ENCODE data around the gene ME1. TPM values are rescaled to one million over a fixed set of nuclear protein-coding genes. Genes with fewer than 3 reads are reported as not detected.
A peak's percentile ranks its signal among the peaks of the same experiment; 100 is the strongest.

ME1 gene
- total and polyA plus RNA-seq, 9 donors: 1.4 to 2.5 (median 1.9) TPM

DNA sequence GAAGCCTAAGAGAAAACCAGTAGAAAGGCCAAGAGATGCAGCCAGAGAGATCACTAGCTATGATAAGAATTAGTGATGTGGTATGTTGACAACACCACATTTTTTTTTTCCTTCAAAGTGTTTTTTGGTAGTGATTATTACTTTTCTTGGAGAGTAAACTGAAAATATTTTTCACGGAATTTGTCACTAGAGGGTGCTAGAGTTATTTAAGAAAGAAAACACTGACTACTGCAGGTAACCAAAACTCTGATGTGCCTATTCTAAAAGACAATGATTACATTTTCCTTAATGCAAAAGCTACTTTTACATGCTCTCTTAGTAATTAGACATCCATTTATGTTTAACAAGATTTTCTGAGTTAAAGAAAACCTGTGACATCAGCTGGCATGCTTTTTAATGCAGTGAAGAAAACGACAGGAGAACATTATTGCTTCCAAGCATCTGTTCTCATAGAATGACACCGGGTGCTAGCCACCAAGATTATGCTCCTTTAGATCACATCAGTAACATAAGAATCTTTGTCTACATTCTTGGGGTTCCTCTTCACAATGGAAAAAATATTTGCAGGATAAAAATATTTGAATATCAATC is 208.9 kb downstream of the ME1 start:
- no peaks in the 10 kb centered on the region for H3K27me3 ChIP-seq (ENCODE audit: control insufficient read depth, insufficient read depth, low read length)
- no peak overlapping the region for H3K27ac ChIP-seq (ENCODE audit: low read length)
- no CpG with 5 or more reads among the region's 3 CpGs for WGBS (ENCODE audit: insufficient coverage)
- no peaks in the 10 kb centered on the region for H3K36me3 ChIP-seq (ENCODE audit: control insufficient read depth, insufficient read depth, low read length)
- no peaks in the 10 kb centered on the region for H3K9me3 ChIP-seq (replicated peaks; ENCODE audit: control insufficient read depth, low read depth, low read length)
- no peak overlapping the region for H3K4me3 ChIP-seq (ENCODE audit: low read length)
- peak; percentile 67 for DNase-seq
- H3K4me1 ChIP-seq (ENCODE audit: control insufficient read depth, insufficient read depth, low read length): no peaks in the 10 kb centered on the region

DNA sequence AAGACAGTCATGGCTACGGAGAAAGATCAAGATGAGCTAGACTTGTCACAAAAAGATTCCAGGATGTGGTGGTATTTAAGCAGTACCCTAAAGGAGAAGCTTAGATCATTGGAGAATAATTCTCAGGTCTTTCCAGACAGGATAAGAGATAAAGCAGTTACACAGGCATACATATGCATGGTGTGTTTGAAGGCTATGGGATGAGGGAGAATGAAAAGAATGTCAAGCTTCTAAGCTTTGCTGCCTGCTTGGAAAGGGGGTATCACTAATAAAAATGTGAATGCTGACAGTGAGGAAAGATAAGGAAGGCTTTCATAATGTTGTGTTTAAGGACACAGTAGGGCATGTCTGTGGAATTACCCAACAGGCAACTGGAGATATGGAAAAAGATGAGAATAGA is 209.6 kb downstream of the ME1 start:
- WGBS (ENCODE audit: insufficient coverage): no CpG with 5 or more reads among the region's 1 CpG
- no peak for DNase-seq

DNA sequence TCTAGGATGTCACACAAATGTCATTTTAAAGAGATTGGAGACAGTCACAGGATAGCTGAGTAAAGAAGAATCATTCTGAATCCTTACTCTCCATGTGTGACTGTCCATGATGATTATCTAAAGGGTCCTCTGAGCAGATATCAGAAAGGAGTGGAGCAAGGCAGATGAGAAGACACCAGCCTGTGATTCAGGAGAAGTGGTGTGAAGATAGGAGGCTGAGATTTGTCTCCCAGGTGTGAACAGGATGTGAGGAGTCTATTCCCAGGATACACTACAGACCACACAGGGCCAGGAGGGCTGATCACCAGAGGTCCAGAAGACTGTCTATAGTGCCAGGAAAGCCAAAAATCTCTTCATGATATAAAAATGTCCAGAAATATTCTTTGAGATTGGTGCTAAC is 210.7 kb downstream of the ME1 start:
- Histone ChIP-seq H3K4me1 (ENCODE audit: control insufficient read depth, insufficient read depth, low read length) (no peaks in the 10 kb centered on the region), H3K27ac (ENCODE audit: low read length) (no peak overlapping the region), H3K4me3 (ENCODE audit: low read length) (no peak overlapping the region), H3K36me3 (ENCODE audit: control insufficient read depth, insufficient read depth, low read length) (no peaks in the 10 kb centered on the region), H3K9me3 (replicated peaks; ENCODE audit: control insufficient read depth, low read depth, low read length) (no peaks in the 10 kb centered on the region), H3K27me3 (ENCODE audit: control insufficient read depth, insufficient read depth, low read length) (no peaks in the 10 kb centered on the region)
- DNase-seq: no peak

More for the DNA sequence above, 209.6 kb downstream of the ME1 start:
- Histone ChIP-seq H3K4me1 (ENCODE audit: control insufficient read depth, insufficient read depth, low read length) (no peaks in the 10 kb centered on the region), H3K27me3 (ENCODE audit: control insufficient read depth, insufficient read depth, low read length) (no peaks in the 10 kb centered on the region), H3K4me3 (ENCODE audit: low read length) (no peak overlapping the region), H3K9me3 (replicated peaks; ENCODE audit: control insufficient read depth, low read depth, low read length) (no peaks in the 10 kb centered on the region), H3K27ac (ENCODE audit: low read length) (no peak overlapping the region), H3K36me3 (ENCODE audit: control insufficient read depth, insufficient read depth, low read length) (no peaks in the 10 kb centered on the region)

DNA sequence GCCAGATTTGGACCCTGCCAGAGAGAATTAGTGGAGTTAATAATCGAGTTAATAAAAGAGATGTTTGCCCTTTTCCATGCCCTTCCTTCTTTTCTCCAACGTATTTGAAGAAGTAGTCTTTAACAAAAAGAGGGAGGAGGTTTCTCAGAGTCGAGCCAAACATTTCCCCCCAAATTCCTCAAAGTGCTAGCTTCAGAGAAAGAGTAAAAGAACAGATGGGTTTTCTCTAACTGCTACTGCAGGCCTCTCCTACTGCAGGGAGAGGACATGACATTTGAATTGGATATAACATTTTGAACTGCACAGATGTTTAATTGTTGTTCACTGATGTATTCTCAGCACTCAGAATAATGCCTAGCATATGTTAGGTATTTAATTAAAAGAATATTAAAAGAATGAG is 212.2 kb downstream of the ME1 start:
- peak; percentile 24 for DNase-seq
- Histone ChIP-seq H3K36me3 (ENCODE audit: control insufficient read depth, insufficient read depth, low read length) (no peaks in the 10 kb centered on the region), H3K27ac (ENCODE audit: low read length) (no peak overlapping the region), H3K4me1 (ENCODE audit: control insufficient read depth, insufficient read depth, low read length) (no peaks in the 10 kb centered on the region), H3K9me3 (replicated peaks; ENCODE audit: control insufficient read depth, low read depth, low read length) (no peaks in the 10 kb centered on the region), H3K27me3 (ENCODE audit: control insufficient read depth, insufficient read depth, low read length) (no peaks in the 10 kb centered on the region), H3K4me3 (ENCODE audit: low read length) (no peak overlapping the region)
- no CpG with 5 or more reads among the region's 3 CpGs for WGBS (ENCODE audit: insufficient coverage)

DNA sequence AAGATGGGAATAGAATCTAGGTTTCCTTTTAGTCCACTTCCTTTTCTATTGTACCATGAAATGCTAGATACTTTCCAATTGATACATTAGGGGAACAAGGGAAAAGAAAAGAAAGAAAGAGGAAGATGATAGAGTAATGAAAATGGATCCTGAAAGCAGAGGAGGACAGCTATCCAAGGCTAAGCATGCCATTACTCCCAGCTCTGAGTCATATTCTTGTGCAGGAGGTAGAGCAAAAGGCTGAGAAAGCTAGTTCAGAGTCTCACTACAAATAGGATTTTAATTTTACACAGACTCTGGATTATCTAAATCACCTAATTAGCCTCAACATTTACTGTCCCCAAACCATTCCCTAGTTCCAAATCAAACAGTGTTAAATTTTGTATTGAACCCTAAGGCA is 214.0 kb downstream of the ME1 start:
- H3K9me3 ChIP-seq (replicated peaks; ENCODE audit: control insufficient read depth, low read depth, low read length): no peaks in the 10 kb centered on the region
- H3K36me3 ChIP-seq (ENCODE audit: control insufficient read depth, insufficient read depth, low read length): no peaks in the 10 kb centered on the region
- no peaks in the 10 kb centered on the region for H3K27me3 ChIP-seq (ENCODE audit: control insufficient read depth, insufficient read depth, low read length)
- no peak overlapping the region for H3K27ac ChIP-seq (ENCODE audit: low read length)
- no peak overlapping the region for H3K4me3 ChIP-seq (ENCODE audit: low read length)
- no peak for DNase-seq
- no peaks in the 10 kb centered on the region for H3K4me1 ChIP-seq (ENCODE audit: control insufficient read depth, insufficient read depth, low read length)

DNA sequence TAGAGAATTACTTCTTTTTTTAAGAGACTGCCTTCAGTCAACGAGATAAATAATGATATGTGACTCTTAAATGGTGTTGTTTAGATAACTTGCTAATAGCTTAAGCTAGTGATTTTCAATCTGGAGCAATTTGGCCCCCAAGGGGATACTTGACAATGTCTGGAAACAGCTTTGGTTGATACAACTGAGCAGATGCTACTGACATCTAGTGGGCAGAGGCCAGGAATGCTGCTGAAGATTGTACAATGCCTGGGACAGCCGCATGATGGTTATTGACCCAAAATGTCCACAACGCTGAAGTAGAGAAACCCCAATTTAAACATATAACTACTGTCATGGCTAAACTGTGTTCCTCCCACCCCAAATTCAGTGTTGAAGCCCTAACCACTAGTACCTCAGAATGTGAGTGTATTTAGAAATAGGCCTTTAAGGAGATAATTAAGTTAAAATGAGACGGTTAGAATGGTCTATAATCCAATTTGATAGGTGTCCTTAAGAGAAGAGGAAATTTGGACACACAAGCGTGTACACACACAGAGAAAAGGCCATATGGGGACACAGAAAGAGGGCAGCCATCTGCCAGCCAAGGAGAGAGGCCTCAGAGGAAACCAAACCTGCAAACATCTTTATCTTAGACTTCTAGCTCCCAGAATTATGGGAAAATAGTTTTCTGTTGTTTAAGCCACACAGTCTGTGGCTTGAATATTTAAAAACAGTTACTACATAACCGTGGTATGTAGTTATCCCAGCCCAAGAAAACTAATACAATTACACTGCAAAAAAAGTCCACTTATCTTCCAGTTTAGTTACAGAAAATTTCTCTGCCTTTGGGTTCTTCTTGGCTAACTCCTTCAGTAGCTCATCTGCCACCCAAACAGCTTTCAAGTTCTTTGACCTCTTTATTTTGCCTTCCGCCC is 215.5 kb downstream of the ME1 start:
- DNase-seq: peak; percentile 89
- no peaks in the 10 kb centered on the region for H3K4me1 ChIP-seq (ENCODE audit: control insufficient read depth, insufficient read depth, low read length)
- WGBS (ENCODE audit: insufficient coverage): 59% methylated on average over 2 of the region's 7 CpGs
- no peaks in the 10 kb centered on the region for H3K9me3 ChIP-seq (replicated peaks; ENCODE audit: control insufficient read depth, low read depth, low read length)
- no peaks in the 10 kb centered on the region for H3K36me3 ChIP-seq (ENCODE audit: control insufficient read depth, insufficient read depth, low read length)
- H3K27me3 ChIP-seq (ENCODE audit: control insufficient read depth, insufficient read depth, low read length): no peaks in the 10 kb centered on the region
- H3K27ac ChIP-seq (ENCODE audit: low read length): no peak overlapping the region
- H3K4me3 ChIP-seq (ENCODE audit: low read length): no peak overlapping the region

DNA sequence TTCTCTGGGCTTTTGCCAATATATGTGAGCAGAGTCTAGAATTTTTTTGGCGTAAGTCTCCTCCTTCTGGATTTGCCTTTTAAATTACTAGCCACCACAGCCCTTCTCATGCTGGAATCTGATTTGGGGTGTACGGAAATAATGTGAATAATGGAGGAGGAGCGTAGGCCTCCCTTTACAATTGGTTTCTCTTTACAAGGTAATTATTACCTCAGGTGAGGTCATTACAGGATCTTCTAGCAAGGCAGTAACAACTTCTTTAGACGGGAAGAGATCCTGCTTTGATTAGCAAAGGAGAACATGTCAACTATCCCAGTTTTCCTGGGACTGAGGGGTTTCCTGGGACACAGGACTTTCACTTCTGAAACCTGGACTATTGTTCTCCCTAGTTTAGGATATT is 228.8 kb downstream of the ME1 start:
- Histone ChIP-seq H3K27me3 (ENCODE audit: control insufficient read depth, insufficient read depth, low read length) (no peaks in the 10 kb centered on the region), H3K36me3 (ENCODE audit: control insufficient read depth, insufficient read depth, low read length) (peaks cover 8% of the 10 kb centered on the region), H3K9me3 (replicated peaks; ENCODE audit: control insufficient read depth, low read depth, low read length) (no peaks in the 10 kb centered on the region), H3K27ac (ENCODE audit: low read length) (no peak overlapping the region), H3K4me1 (ENCODE audit: control insufficient read depth, insufficient read depth, low read length) (no peaks in the 10 kb centered on the region), H3K4me3 (ENCODE audit: low read length) (no peak overlapping the region)
- no peak for DNase-seq
- WGBS (ENCODE audit: insufficient coverage): 40% methylated on average over 1 of the region's 4 CpGs

DNA sequence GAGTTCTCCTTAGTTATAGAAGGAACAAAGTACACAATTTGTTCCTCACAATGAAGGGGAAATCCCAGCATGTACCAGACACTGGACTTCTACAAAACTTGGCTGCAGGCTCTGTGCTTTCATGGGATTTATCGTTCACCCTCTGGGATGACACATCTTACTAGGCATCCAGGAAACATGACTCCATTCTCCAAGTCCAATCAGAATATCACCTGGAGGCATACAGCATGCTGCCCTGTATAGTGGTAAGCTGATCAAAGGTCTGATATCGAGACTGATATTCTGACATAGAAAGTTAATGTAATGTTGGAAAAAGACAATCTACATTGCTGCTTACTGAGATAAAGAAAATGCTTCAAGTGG is 231.0 kb downstream of the ME1 start:
- H3K36me3 ChIP-seq (ENCODE audit: control insufficient read depth, insufficient read depth, low read length): peaks cover 22% of the 10 kb centered on the region
- H3K9me3 ChIP-seq (replicated peaks; ENCODE audit: control insufficient read depth, low read depth, low read length): no peaks in the 10 kb centered on the region
- no peak overlapping the region for H3K4me3 ChIP-seq (ENCODE audit: low read length)
- H3K4me1 ChIP-seq (ENCODE audit: control insufficient read depth, insufficient read depth, low read length): no peaks in the 10 kb centered on the region
- no CpG with 5 or more reads among the region's 2 CpGs for WGBS (ENCODE audit: insufficient coverage)
- no peaks in the 10 kb centered on the region for H3K27me3 ChIP-seq (ENCODE audit: control insufficient read depth, insufficient read depth, low read length)
- H3K27ac ChIP-seq (ENCODE audit: low read length): no peak overlapping the region
- no peak for DNase-seq

DNA sequence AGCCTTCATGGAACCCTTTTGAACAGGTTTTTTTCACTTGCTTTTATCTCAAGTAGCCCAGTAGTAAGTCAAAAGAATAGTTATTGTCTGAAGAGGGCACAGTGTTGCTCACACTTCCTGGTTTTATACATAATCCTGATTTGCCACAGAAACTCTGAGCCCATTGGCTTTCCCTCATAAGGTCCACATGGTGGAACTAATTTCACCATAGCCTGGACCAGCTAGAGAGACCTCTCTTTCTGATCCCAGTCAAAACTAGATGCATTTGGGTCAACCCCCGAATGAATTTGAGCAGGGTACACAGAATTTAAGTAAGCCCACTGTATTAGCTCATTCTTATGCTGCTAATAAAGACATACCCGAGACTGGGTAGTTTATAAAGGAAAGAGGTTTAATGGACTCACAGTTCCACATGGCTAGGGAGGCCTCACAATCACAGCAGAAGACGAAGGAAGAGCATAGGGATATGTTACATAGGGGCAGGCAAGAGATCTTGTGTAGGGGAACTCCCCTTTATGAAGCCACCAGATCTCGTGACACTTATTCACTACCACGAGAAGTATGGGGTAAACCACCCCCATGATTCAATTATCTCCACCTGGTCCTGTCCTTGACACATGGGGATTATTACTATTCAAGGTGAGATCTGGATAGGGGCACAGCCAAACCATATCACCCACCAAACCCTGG is 231.5 kb downstream of the ME1 start:
- H3K27ac ChIP-seq (ENCODE audit: low read length): no peak overlapping the region
- H3K4me1 ChIP-seq (ENCODE audit: control insufficient read depth, insufficient read depth, low read length): peaks cover 2% of the 10 kb centered on the region
- no peak overlapping the region for H3K4me3 ChIP-seq (ENCODE audit: low read length)
- whole genome bisulfite sequencing (ENCODE audit: insufficient coverage): no CpG with 5 or more reads among the region's 5 CpGs
- H3K9me3 ChIP-seq (replicated peaks; ENCODE audit: control insufficient read depth, low read depth, low read length): no peaks in the 10 kb centered on the region
- H3K36me3 ChIP-seq (ENCODE audit: control insufficient read depth, insufficient read depth, low read length): peaks cover 22% of the 10 kb centered on the region
- DNase-seq: no peak
- no peaks in the 10 kb centered on the region for H3K27me3 ChIP-seq (ENCODE audit: control insufficient read depth, insufficient read depth, low read length)

DNA sequence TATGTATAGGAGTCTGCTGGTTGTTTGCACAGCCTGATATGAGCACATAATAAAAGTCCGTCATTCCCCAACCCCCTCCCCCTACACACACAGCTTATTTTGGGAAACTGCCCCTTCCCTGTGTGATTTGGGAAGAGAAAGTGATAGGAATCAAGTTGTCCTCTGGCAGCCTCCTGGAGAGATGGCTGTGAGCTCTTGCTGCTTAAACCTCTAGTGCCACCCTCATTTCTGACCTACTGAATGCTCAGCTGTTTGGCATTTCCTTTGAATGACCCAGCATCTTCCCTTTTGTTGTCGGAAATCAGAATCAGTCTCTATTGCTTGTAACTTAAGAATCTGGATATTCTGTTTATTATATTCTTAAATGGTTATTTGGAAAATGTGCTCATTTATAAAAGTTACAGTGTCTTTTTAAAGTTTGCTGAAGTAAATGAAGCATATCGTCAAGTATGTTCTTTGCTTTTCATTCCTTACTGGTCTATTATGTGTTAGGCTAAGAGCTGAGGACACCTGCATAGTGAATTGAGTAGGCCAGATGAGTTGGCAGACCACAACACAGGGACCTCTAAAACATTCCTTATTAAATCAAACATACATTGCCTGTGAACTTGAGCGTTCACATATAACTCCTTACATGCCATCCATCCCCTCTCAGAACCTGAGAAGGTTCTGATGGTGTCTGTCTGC is 232.2 kb downstream of the ME1 start:
- 100% methylated on average over 1 of the region's 4 CpGs for WGBS (ENCODE audit: insufficient coverage)
- H3K27me3 ChIP-seq (ENCODE audit: control insufficient read depth, insufficient read depth, low read length): no peaks in the 10 kb centered on the region
- no peak for DNase-seq
- H3K36me3 ChIP-seq (ENCODE audit: control insufficient read depth, insufficient read depth, low read length): peaks cover 22% of the 10 kb centered on the region
- no peak overlapping the region for H3K4me3 ChIP-seq (ENCODE audit: low read length)
- peaks cover 7% of the 10 kb centered on the region for H3K4me1 ChIP-seq (ENCODE audit: control insufficient read depth, insufficient read depth, low read length)
- no peaks in the 10 kb centered on the region for H3K9me3 ChIP-seq (replicated peaks; ENCODE audit: control insufficient read depth, low read depth, low read length)
- H3K27ac ChIP-seq (ENCODE audit: low read length): no peak overlapping the region

Data from muscle of leg (tissue), 11 donors.